PC-9 (cell line): ENCODE data around the gene PHF11.

Experiments used
- EZH2 ChIP-seq: fragments of 200-600 bp; sonication (generic); IDR thresholded peaks from 2 replicates; pipeline ENCODE4 v1.8.0; 2017; ENCODE audit warnings: antibody characterized with exemption, low read depth
- TF ChIP-seq, protein P1 (sequence below): fragments of 200-600 bp; sonication (generic); conservative IDR thresholded peaks from 2 replicates; pipeline ENCODE4 v1.6.1; 2017; ENCODE audit warnings: mixed run types, antibody characterized with exemption, mild to moderate bottlenecking, moderate library complexity

DNA sequence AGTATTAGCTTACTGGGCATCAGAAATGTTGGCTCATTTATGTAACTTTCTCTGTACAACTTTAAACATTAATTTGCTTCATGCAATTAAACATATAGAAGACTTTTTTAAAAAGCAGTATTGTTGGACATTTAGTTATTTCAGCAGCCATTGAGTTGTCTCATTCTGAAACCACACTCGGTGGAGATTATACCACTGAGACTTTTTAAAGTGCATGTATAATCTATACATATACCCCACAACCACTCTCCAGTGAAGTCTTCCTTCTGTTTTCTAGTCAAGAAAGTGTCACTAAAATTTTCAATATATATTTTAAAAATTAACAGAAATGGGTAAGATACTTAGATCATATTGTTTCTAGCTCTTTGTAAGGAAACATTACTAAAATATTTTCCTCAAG lies 36.2 kb upstream of the PHF11 start:
- TF ChIP-seq, protein P1, sequence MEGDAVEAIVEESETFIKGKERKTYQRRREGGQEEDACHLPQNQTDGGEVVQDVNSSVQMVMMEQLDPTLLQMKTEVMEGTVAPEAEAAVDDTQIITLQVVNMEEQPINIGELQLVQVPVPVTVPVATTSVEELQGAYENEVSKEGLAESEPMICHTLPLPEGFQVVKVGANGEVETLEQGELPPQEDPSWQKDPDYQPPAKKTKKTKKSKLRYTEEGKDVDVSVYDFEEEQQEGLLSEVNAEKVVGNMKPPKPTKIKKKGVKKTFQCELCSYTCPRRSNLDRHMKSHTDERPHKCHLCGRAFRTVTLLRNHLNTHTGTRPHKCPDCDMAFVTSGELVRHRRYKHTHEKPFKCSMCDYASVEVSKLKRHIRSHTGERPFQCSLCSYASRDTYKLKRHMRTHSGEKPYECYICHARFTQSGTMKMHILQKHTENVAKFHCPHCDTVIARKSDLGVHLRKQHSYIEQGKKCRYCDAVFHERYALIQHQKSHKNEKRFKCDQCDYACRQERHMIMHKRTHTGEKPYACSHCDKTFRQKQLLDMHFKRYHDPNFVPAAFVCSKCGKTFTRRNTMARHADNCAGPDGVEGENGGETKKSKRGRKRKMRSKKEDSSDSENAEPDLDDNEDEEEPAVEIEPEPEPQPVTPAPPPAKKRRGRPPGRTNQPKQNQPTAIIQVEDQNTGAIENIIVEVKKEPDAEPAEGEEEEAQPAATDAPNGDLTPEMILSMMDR, result no peak
- no peak for TF ChIP-seq EZH2
